Parathyroid adenoma (tissue), 2 donors: ENCODE data around the gene TMEM235.

Experiments used
- H2AFZ ChIP-seq: fragments of 300-600 bp; sonication (generic); one replicate; pipeline ENCODE4 v1.7.0; 2017; ENCODE audit warnings: antibody characterized with exemption, mild to moderate bottlenecking
- H3K27ac ChIP-seq: fragments of 300-600 bp; sonication (generic); one replicate; pipeline ENCODE4 v1.7.0; 2017
- H3K27me3 ChIP-seq: fragments of 300-600 bp; sonication (generic); one replicate; pipeline ENCODE4 v1.7.0; 2017; ENCODE audit warnings: low read length; ENCODE audit not compliant: control insufficient read depth, insufficient read depth
- H3K36me3 ChIP-seq: fragments of 300-600 bp; sonication (generic); one replicate; pipeline ENCODE4 v1.7.0; 2017; ENCODE audit warnings: low read length; ENCODE audit not compliant: control insufficient read depth, insufficient read depth
- H3K4me1 ChIP-seq: fragments of 300-600 bp; sonication (generic); one replicate; pipeline ENCODE4 v1.7.0; 2017; ENCODE audit warnings: control low read depth
- H3K4me2 ChIP-seq: fragments of 300-600 bp; sonication (generic); one replicate; pipeline ENCODE4 v1.7.0; 2017; ENCODE audit warnings: low read length
- H3K4me3 ChIP-seq: fragments of 300-600 bp; sonication (generic); one replicate; pipeline ENCODE4 v1.7.0; 2017; ENCODE audit warnings: low read depth, low read length
- H3K79me2 ChIP-seq: fragments of 300-600 bp; sonication (generic); one replicate; pipeline ENCODE4 v1.7.0; 2017; ENCODE audit warnings: control low read depth
- H3K9ac ChIP-seq: fragments of 300-600 bp; sonication (generic); one replicate; pipeline ENCODE4 v1.7.0; 2017; ENCODE audit warnings: mild to moderate bottlenecking
- H3K9me3 ChIP-seq: fragments of 300-600 bp; sonication (generic); one replicate; pipeline ENCODE4 v1.7.0; 2017; ENCODE audit warnings: low read length; ENCODE audit not compliant: control insufficient read depth
- TF ChIP-seq, protein P1 (sequence below): fragments of 300-600 bp; sonication (generic); IDR thresholded peaks from one replicate; pipeline ENCODE4 v1.7.0; 2017; ENCODE audit warnings: antibody characterized with exemption, mild to moderate bottlenecking
- donor health status: primary hyperparathyroidism.

The TMEM235 gene

DNA sequence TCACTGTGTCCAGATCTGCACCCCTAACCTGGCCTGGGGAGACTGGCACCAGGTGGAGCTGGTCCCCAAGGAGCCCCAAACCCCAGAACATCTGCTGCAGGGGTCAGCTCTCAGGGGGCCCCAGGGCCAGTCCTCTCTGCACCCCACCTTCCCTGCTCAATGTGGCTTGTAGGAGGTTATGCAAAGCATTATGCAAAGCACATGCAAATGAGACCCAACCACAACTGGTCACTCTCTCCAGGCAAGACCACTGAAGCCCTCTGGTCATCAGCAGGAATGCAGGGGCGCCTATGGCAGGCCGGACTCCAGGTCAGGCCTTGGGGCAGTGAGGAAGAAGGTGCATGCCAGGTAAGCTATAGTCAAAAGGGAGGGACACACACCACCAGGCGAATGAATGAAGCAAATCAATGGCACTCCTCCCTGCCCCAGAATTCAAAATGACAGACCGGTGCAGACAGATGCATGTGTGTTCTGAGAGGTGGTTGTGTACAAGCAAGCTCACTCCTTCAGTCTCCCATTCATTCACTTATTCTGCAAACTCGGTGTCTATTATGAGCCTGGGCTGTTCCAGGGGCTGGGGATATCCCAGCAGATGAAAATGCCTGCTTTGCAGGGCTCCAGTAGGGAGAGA is 48.0 kb downstream of the TMEM235 start:
- Histone ChIP-seq H3K27ac (no peak overlapping the region), H3K79me2 (no peaks in the 10 kb centered on the region), H3K9ac (no peak overlapping the region), H3K9me3 (no peaks in the 10 kb centered on the region), H2AFZ (no peak overlapping the region), H3K36me3 (no peaks in the 10 kb centered on the region), H3K4me1 (no peaks in the 10 kb centered on the region), H3K4me2 (no peak overlapping the region), H3K27me3 (no peaks in the 10 kb centered on the region), H3K4me3 (no peak overlapping the region)
- TF ChIP-seq, protein P1, sequence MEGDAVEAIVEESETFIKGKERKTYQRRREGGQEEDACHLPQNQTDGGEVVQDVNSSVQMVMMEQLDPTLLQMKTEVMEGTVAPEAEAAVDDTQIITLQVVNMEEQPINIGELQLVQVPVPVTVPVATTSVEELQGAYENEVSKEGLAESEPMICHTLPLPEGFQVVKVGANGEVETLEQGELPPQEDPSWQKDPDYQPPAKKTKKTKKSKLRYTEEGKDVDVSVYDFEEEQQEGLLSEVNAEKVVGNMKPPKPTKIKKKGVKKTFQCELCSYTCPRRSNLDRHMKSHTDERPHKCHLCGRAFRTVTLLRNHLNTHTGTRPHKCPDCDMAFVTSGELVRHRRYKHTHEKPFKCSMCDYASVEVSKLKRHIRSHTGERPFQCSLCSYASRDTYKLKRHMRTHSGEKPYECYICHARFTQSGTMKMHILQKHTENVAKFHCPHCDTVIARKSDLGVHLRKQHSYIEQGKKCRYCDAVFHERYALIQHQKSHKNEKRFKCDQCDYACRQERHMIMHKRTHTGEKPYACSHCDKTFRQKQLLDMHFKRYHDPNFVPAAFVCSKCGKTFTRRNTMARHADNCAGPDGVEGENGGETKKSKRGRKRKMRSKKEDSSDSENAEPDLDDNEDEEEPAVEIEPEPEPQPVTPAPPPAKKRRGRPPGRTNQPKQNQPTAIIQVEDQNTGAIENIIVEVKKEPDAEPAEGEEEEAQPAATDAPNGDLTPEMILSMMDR = no peak

DNA sequence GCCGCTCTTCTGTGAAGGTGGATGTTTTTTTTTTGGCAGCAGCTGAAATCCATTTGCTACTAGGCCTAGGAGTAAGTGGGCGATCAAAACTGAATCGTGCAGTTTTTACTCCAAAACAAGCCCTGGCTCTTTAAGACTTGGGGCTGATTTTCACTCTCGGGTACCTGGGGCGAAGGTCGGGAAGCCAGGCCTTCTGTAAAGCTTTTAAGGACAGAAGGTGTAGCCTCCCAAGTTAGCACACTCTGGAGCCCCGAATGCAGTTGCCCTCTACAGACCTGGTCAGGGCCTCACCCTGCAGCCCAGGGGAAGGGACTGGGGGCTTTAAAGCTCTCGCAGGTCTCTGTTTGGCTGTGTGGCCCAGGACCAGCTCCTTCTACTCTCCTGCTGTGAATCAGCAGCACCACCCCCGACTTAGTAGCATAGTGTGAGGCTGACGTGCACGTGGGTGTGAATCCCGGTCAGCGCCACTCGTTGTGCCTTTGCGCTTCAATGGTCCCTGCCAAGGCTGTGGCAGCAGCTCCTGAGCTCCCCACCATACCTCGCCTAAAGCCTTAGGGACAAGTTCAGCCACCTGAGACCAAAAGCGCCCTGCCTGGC is 49.9 kb downstream of the TMEM235 start:
- H3K4me3 ChIP-seq = no peak overlapping the region
- no peak overlapping the region for H2AFZ ChIP-seq
- TF ChIP-seq, protein P1 = no peak

DNA sequence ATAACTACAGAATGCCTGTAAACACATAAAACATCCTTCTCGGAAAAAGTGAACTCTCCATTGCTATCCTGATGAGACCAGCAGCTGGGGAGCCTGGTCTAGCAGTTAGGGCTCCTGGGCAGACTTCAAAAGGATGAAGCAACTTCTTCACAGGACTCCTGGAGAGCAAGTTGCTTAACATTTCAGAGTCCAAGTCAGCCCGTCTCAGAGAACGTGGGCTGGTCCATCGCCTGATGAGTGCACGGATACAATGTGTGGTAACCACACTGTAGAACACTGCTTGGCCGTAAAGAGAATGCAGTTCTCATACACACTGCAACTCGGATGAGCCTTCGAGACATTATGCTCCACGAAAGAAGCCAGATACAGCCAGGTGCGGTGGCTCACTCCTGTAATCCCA is 52.7 kb downstream of the TMEM235 start:
- Histone ChIP-seq H3K4me3 (no peak overlapping the region), H3K36me3 (no peaks in the 10 kb centered on the region), H2AFZ (no peak overlapping the region), H3K27ac (no peak overlapping the region), H3K27me3 (no peaks in the 10 kb centered on the region), H3K79me2 (no peaks in the 10 kb centered on the region), H3K4me1 (no peaks in the 10 kb centered on the region), H3K4me2 (no peak overlapping the region), H3K9me3 (no peaks in the 10 kb centered on the region), H3K9ac (no peak overlapping the region)
- TF ChIP-seq, protein P1 = no peak

More for the DNA sequence above, 49.9 kb downstream of the TMEM235 start:
- Histone ChIP-seq H3K27me3 (no peaks in the 10 kb centered on the region), H3K4me1 (no peaks in the 10 kb centered on the region), H3K36me3 (no peaks in the 10 kb centered on the region), H3K79me2 (no peaks in the 10 kb centered on the region), H3K9ac (no peak overlapping the region), H3K27ac (no peak overlapping the region), H3K9me3 (no peaks in the 10 kb centered on the region), H3K4me2 (no peak overlapping the region)

- Histone ChIP-seq H3K4me2 (no peak overlapping the region), H2AFZ (no peak overlapping the region), H3K27me3 (no peaks in the 10 kb centered on the region), H3K4me3 (no peak overlapping the region), H3K4me1 (no peaks in the 10 kb centered on the region), H3K9ac (no peak overlapping the region), H3K36me3 (no peaks in the 10 kb centered on the region), H3K27ac (no peak overlapping the region), H3K9me3 (no peaks in the 10 kb centered on the region), H3K79me2 (no peaks in the 10 kb centered on the region)
- TF ChIP-seq, protein P1 = no peak
Observed at GRCh38 chr17:78289004-78289403, 57.6 kb downstream of the TMEM235 start.

- Histone ChIP-seq H3K27me3 (no peaks in the 10 kb centered on the region), H3K9ac (no peak overlapping the region), H3K4me3 (no peak overlapping the region), H2AFZ (no peak overlapping the region), H3K4me2 (no peak overlapping the region), H3K79me2 (no peaks in the 10 kb centered on the region), H3K27ac (no peak overlapping the region), H3K9me3 (no peaks in the 10 kb centered on the region), H3K4me1 (no peaks in the 10 kb centered on the region), H3K36me3 (no peaks in the 10 kb centered on the region)
- TF ChIP-seq, protein P1 = peak; percentile 86
Observed at GRCh38 chr17:78289802-78290363, 58.5 kb downstream of the TMEM235 start.
